SH-SY5Y (cell line): ENCODE data around the gene TRPM3.

Experiments used
- GATA2 ChIP-seq: IDR thresholded peaks from 2 replicates; pipeline ENCODE4 v1.6.1; 2011; ENCODE audit warnings: mild to moderate bottlenecking, low read depth, low read length
- GATA3 ChIP-seq: IDR thresholded peaks from 2 replicates; pipeline ENCODE4 v1.6.1; 2011; ENCODE audit warnings: low read depth, mild to moderate bottlenecking, low read length, moderate library complexity

DNA sequence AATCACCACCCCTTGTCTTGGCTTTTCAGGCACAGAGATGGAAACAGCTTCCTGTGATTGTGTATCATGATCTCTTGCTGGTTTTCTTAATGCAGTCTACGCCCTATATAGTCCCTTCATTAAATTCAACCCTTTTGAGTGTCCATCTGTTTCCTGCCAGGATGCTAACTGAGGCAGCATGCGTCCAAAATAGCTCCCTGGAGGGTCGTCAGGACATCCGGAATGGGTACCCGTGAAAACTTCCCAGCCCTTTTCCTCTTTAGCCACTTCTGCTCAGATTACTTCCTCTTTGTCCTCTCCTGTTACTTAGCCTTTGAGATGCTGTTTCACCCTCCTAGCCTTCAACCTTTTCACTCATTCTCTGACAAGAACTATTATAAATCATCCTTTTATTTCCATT lies 627.2 kb downstream of the TRPM3 start:
- no peak for TF ChIP-seq GATA2
- TF ChIP-seq GATA3 = no peak
